NCI-H2107 treated with DMSO at 0.1 percent for 48 hours (cell line): ENCODE results near the gene SLC6A7.

Experiments used
- DNase-seq: peaks from one replicate; lab custom pipeline; 2025; ENCODE audit not compliant: unreplicated experiment; lab: John Stamatoyannopoulos, UW

The SLC6A7 gene

GRCh38 chr5:150256410-150257064 lies 66.7 kb downstream of the SLC6A7 start:
- no peak for DNase-seq

- DNase-seq = no peak
Measured at GRCh38 chr5:150257424-150257823, 67.6 kb downstream of the SLC6A7 start.

- DNase-seq = no peak
Measured at GRCh38 chr5:150258130-150258529, 68.3 kb downstream of the SLC6A7 start.
